ENCODE data around the gene CAMTA1.

DNA sequence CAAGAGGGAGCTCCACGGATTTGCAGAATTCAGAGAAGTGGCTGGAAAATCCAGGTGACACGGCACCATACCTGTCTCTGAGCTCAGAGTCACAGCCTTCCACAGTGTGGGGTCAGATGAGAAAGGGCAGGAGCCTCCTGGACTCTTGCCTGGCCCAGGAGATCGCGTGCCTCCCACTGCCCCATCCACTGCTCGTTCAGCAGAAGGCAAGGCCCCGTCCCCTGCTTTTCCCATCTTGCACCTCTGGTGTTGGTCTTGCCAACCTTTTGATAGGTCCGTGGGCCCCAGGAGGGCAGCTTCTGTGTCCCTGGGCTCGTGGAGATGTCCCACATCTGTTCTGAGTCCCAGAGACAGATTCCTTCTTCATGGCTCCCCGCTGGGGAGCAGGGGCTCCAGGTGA lies 902.2 kb downstream of the CAMTA1 start:
- TF ChIP-seq, protein P1, sequence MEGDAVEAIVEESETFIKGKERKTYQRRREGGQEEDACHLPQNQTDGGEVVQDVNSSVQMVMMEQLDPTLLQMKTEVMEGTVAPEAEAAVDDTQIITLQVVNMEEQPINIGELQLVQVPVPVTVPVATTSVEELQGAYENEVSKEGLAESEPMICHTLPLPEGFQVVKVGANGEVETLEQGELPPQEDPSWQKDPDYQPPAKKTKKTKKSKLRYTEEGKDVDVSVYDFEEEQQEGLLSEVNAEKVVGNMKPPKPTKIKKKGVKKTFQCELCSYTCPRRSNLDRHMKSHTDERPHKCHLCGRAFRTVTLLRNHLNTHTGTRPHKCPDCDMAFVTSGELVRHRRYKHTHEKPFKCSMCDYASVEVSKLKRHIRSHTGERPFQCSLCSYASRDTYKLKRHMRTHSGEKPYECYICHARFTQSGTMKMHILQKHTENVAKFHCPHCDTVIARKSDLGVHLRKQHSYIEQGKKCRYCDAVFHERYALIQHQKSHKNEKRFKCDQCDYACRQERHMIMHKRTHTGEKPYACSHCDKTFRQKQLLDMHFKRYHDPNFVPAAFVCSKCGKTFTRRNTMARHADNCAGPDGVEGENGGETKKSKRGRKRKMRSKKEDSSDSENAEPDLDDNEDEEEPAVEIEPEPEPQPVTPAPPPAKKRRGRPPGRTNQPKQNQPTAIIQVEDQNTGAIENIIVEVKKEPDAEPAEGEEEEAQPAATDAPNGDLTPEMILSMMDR (IDR thresholded peaks at IDR 0.05) = no peak
- TF ChIP-seq POLR2A (IDR thresholded peaks at IDR 0.05) = no peak
